GM10248 (cell line): Measurements from ENCODE around the gene OAT.

Experiments
- CTCF ChIA-PET: fragments of 300-600 bp; sonication (Branson Sonifier 250); formaldehyde crosslinking; extraction: SDS; loops from one replicate; lab custom pipeline; 2021; ENCODE audit warnings: antibody characterized with exemption; lab: Yijun Ruan, JAX
- POLR2A ChIA-PET: fragments of 350-650 bp; sonication (Branson Sonifier 250); formaldehyde crosslinking; extraction: SDS; loops from one replicate; lab custom pipeline; 2020; ENCODE audit warnings: antibody characterized with exemption; lab: Yijun Ruan, JAX
- DNase-seq: peaks from one replicate; pipeline ENCODE4 v3.0.0; 2012; ENCODE audit errors: extremely low spot score
- CTCF ChIP-seq: IDR thresholded peaks from 2 replicates; pipeline ENCODE4 v1.5.1; 2012; ENCODE audit warnings: mild to moderate bottlenecking, low read depth; ENCODE audit errors: extremely low read depth, missing control alignments, control extremely low read depth

The OAT gene

GRCh38 chr10:124420254-124420653 lies 1.5 kb upstream of the OAT start:
- ChIA-PET POLR2A (no interaction called here), CTCF (interaction anchor here (1.0 to 1.8 kb wide), 4 partner anchors 8 to 41 kb away, joined by 3 to 5 read pairs (median 4); partner anchors contain the start of gene LHPP)
- DNase-seq = no peak
- no peak for TF ChIP-seq CTCF

- no peak for TF ChIP-seq CTCF
- CTCF ChIA-PET = interaction anchor here (1.0 to 1.8 kb wide), 4 partner anchors 9 to 42 kb away, joined by 3 to 5 read pairs (median 4); partner anchors contain the start of gene LHPP
- POLR2A ChIA-PET = interaction anchor here (0.6 kb wide), 1 partner anchor 20 kb away, joined by 8 read pairs; no protein-coding TSS in a partner anchor
- DNase-seq = no peak
Measured at GRCh38 chr10:124419635-124420034, 912 bp upstream of the OAT start.

- peak; percentile 4 for TF ChIP-seq CTCF
- ChIA-PET CTCF (interaction anchor here (3.9 kb wide), 1 partner anchor 14 kb away, joined by 21 read pairs; no protein-coding TSS in a partner anchor), POLR2A (interaction anchor here (0.5 kb wide), 1 partner anchor 12 kb away, joined by 4 read pairs; no protein-coding TSS in a partner anchor)
- peak; percentile 27 for DNase-seq
Measured at GRCh38 chr10:124417895-124418725, 613 bp downstream of the OAT start.

- DNase-seq = no peak
- ChIA-PET CTCF (interaction anchor here (0.7 to 3.9 kb wide), 2 partner anchors 12 to 45 kb away, joined by 3 to 21 read pairs; partner anchors contain the start of gene LHPP), POLR2A (interaction anchor here (0.6 kb wide), 1 partner anchor 567 kb away, joined by 5 read pairs; no protein-coding TSS in a partner anchor)
Measured at GRCh38 chr10:124416733-124417132, 2.0 kb downstream of the OAT start.

GRCh38 chr10:124415210-124415609 lies 3.5 kb downstream of the OAT start:
- no peak for TF ChIP-seq CTCF
- ChIA-PET POLR2A (no interaction called here), CTCF (interaction anchor here (1.4 to 3.9 kb wide), 2 partner anchors 11 to 26 kb away, joined by 7 to 21 read pairs; no protein-coding TSS in a partner anchor)
- no peak for DNase-seq

More at GRCh38 chr10:124416733-124417132, 2.0 kb downstream of the OAT start:
- TF ChIP-seq CTCF = no peak

- DNase-seq = no peak
- ChIA-PET CTCF (interaction anchor here (1.0 to 1.3 kb wide), 2 partner anchors 10 to 25 kb away, joined by 3 to 5 read pairs; no protein-coding TSS in a partner anchor), POLR2A (no interaction called here)
- no peak for TF ChIP-seq CTCF
Measured at GRCh38 chr10:124414076-124414475, 4.6 kb downstream of the OAT start.
